Natural killer cell (primary cell): ENCODE results near the gene RCCD1. TPM values are rescaled to one million over a fixed set of nuclear protein-coding genes. Genes with fewer than 3 reads are reported as not detected.

ENCODE experiments used
- ATAC-seq, 3 donors: fragments of 150-1000 bp in 2 of 3; fragments of 200-7000 bp in 1 of 3; cut with Tn5 transposase; 1 replicate in 1 of 3; 2 replicates in 2 of 3; pipeline ENCODE4 v1.10.0; 2021; ENCODE audit warnings: mild to moderate bottlenecking in 2 of 3, moderate library complexity in 2 of 3
- DNase-seq, 2 donors: peaks; one replicate each; pipeline versions ENCODE4 v3.0.0 to v3.0.0-alpha.2; 2013 to 2021; ENCODE audit warnings: mixed read lengths in 1 of 2
- H3K27ac ChIP-seq: one replicate; pipeline ENCODE4 v1.5.1; 2013; ENCODE audit warnings: mild to moderate bottlenecking, low read length
- H3K27me3 ChIP-seq: one replicate; pipeline ENCODE4 v1.6.1; 2013; ENCODE audit warnings: low read length; ENCODE audit not compliant: control insufficient read depth, insufficient read depth
- H3K36me3 ChIP-seq: one replicate; pipeline ENCODE4 v1.6.1; 2013; ENCODE audit warnings: low read length; ENCODE audit not compliant: control insufficient read depth, insufficient read depth
- H3K4me1 ChIP-seq: one replicate; pipeline ENCODE4 v1.6.1; 2013; ENCODE audit warnings: low read length; ENCODE audit not compliant: control insufficient read depth, insufficient read depth
- H3K4me3 ChIP-seq: one replicate; pipeline ENCODE4 v1.5.1; 2013; ENCODE audit warnings: low read length
- H3K9me3 ChIP-seq: one replicate; pipeline ENCODE4 v1.6.1; 2013; ENCODE audit warnings: low read length; ENCODE audit not compliant: control insufficient read depth, insufficient read depth
- H3K27ac Mint-ChIP-seq, 2 donors: one replicate each; pipeline ENCODE4 v1.8.0; 2022; ENCODE audit warnings: mild to moderate bottlenecking in 2 of 2, mixed read lengths in 2 of 2, moderate library complexity in 1 of 2
- H3K27me3 Mint-ChIP-seq, 2 donors: one replicate each; pipeline ENCODE4 v1.8.0; 2022; ENCODE audit warnings: low read depth in 2 of 2, mixed read lengths in 2 of 2
- H3K36me3 Mint-ChIP-seq: one replicate; pipeline ENCODE4 v1.8.0; 2022; ENCODE audit warnings: mixed read lengths
- H3K4me1 Mint-ChIP-seq, 2 donors: one replicate each; pipeline ENCODE4 v1.8.0; 2022; ENCODE audit warnings: mixed read lengths in 2 of 2
- H3K4me3 Mint-ChIP-seq: one replicate; pipeline ENCODE4 v1.8.0; 2022; ENCODE audit warnings: mild to moderate bottlenecking, moderate library complexity, mixed read lengths
- H3K9me3 Mint-ChIP-seq, 2 donors: one replicate each; pipeline ENCODE4 v1.8.0; 2022; ENCODE audit warnings: mixed read lengths in 2 of 2
- WGBS: methylation state at CpG from one replicate; pipeline ENCODE4 v1.1.7; 2013; ENCODE audit warnings: missing lambda C conversion rate; ENCODE audit not compliant: insufficient coverage; 5-methylcytosine and 5-hydroxymethylcytosine counted together
- intact Hi-C: fragments of 100-400 bp; cut with micrococcal nuclease; formaldehyde crosslinking; loops from one replicate; pipeline ENCODE4 v1.14.2; 2022
- total RNA-seq, 4 donors: library from RNA; stranded (reverse); fragments of 120-200 nt in 1 of 4; gene quantifications; one replicate each; pipeline versions ENCODE4 v1.2.3 to v1.2.4, GENCODE V29; 2013 to 2022
- TF ChIP-seq, protein P1 (sequence below): fragments of 200-600 bp; IDR thresholded peaks from one replicate; pipeline ENCODE4 v1.8.0; 2022; ENCODE audit warnings: antibody characterized with exemption

The RCCD1 gene
- total RNA-seq, 3 donors from 2014 or later (not counting 1 experiment from before 2014, with no cell fraction given): 4.2 to 5.4 (median 5.1) TPM

DNA sequence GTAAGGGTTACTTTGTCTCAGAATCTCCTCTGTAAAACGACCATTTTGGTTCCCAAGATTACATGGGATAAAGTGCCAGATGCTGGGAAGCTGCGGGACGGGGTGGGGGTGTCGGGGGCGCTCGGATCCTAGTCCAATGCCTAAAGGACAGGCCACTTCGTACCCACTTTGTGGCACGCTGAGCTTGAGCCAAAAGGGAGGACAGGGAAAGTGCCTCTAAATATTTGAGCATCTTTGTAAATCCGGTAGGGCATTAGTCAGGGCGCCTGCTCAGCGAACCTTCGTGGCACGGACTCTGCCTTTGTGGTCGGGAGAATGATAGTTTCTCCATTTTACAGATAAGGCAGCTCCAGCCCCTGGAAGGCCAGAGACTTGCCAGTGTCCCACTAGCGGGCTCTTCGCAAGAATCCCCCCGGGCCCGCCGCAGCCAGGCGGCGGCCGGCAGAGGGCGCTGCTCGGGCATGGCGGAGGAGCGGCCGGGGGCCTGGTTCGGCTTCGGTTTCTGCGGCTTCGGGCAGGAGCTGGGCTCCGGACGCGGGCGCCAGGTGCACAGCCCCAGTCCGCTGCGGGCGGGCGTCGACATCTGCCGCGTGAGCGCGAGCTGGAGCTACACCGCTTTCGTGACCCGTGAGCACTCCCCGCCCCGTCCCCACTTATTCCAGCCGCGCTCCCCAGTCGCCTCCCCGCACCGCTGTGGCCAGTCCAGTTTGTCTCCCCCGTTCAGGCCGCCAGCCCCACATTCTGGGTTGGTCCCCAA, 1.8 kb downstream of the RCCD1 start:
- H3K27me3 ChIP-seq: no peaks in the 10 kb centered on the region
- Mint-ChIP-seq H3K27me3 (no peaks in the 10 kb centered on the region), H3K9me3 (no peaks in the 10 kb centered on the region), H3K4me1 (peaks cover 0 to 10% of the 10 kb centered on the region in 2 donors), H3K27ac (no peak overlapping the region), H3K4me3 (peak overlapping the region; percentile 63), H3K36me3 (no peaks in the 10 kb centered on the region)
- no peaks in the 10 kb centered on the region for H3K9me3 ChIP-seq
- peak overlapping the region; percentile 16 for H3K4me3 ChIP-seq
- TF ChIP-seq, protein P1, sequence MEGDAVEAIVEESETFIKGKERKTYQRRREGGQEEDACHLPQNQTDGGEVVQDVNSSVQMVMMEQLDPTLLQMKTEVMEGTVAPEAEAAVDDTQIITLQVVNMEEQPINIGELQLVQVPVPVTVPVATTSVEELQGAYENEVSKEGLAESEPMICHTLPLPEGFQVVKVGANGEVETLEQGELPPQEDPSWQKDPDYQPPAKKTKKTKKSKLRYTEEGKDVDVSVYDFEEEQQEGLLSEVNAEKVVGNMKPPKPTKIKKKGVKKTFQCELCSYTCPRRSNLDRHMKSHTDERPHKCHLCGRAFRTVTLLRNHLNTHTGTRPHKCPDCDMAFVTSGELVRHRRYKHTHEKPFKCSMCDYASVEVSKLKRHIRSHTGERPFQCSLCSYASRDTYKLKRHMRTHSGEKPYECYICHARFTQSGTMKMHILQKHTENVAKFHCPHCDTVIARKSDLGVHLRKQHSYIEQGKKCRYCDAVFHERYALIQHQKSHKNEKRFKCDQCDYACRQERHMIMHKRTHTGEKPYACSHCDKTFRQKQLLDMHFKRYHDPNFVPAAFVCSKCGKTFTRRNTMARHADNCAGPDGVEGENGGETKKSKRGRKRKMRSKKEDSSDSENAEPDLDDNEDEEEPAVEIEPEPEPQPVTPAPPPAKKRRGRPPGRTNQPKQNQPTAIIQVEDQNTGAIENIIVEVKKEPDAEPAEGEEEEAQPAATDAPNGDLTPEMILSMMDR: peak; percentile 89
- peaks cover 20% of the 10 kb centered on the region for H3K4me1 ChIP-seq
- intact Hi-C loops: loop anchor here (1.0 to 2.0 kb wide), 2 partner anchors 92 to 315 kb away; no protein-coding TSS in a partner anchor
- H3K27ac ChIP-seq: no peak overlapping the region
- peak; percentile 62 to 76 for DNase-seq
- H3K36me3 ChIP-seq: peaks cover 27% of the 10 kb centered on the region
- 24% methylated on average over 56 of the region's 56 CpGs for WGBS
- ATAC-seq: peak in 2 of 3 donors; percentile 18 to 19

DNA sequence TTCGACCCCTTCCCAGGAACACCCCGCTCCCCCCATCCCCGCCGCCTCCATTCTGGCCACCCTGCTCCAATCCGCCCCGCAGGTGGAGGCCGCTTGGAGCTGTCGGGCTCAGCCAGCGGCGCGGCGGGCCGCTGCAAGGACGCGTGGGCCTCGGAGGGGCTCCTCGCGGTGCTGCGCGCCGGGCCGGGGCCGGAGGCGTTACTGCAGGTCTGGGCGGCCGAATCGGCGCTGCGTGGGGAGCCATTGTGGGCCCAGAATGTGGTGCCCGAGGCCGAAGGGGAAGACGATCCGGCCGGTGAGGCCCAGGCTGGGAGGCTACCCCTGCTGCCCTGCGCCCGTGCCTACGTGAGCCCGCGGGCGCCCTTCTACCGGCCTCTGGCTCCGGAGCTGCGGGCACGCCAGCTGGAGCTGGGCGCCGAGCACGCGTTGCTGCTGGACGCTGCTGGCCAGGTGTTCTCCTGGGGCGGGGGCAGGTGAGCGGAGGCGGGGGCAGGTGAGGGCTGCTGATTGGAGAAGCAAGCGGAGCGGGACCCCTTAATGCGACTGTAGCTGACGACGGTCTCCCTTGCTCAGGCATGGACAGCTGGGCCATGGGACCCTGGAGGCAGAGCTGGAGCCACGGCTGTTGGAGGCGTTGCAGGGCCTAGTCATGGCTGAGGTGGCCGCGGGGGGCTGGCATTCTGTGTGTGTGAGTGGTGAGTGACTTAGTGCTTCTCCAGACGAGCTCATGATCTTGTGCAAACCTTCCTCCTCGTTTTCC, 2.5 kb downstream of the RCCD1 start:
- no peak overlapping the region for H3K27ac Mint-ChIP-seq
- H3K27me3 Mint-ChIP-seq: no peaks in the 10 kb centered on the region
- no peaks in the 10 kb centered on the region for H3K27me3 ChIP-seq
- 75% methylated on average over 63 of the region's 63 CpGs for WGBS
- DNase-seq: no peak
- no peaks in the 10 kb centered on the region for H3K36me3 Mint-ChIP-seq
- H3K4me3 Mint-ChIP-seq: peak overlapping the region; percentile 63
- ATAC-seq: no peak
- peak overlapping the region; percentile 16 for H3K4me3 ChIP-seq
- TF ChIP-seq, protein P1: no peak
- peaks cover 0 to 10% of the 10 kb centered on the region in 2 donors for H3K4me1 Mint-ChIP-seq
- no peaks in the 10 kb centered on the region for H3K9me3 ChIP-seq
- intact Hi-C loops: loop anchor here (2.0 kb wide), 1 partner anchor 92 kb away; no protein-coding TSS in a partner anchor
- H3K27ac ChIP-seq: no peak overlapping the region
- H3K9me3 Mint-ChIP-seq: no peaks in the 10 kb centered on the region
- peaks cover 23% of the 10 kb centered on the region for H3K36me3 ChIP-seq
- H3K4me1 ChIP-seq: peaks cover 20% of the 10 kb centered on the region

DNA sequence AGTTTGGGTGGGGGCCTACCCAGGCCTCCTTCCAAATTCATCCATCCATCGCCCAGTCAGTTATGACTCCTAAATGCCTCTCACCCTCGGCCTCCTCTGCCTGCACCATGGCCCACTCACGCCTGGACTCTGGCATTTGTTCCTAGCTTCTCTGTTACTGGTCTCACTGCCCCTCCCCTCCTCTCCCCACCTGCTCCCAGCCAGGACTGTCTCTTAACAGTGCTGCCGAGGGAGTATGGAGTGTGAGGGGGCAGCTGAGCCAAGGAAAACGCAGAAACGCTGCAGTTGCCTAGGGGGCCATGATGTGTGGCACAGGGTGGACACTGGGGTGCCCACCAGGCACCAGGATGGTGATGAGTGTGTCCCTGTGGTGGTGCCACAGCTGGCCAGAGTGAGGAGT, 3.1 kb downstream of the RCCD1 start:
- peaks cover 21% of the 10 kb centered on the region for H3K36me3 ChIP-seq
- Mint-ChIP-seq H3K4me1 (peaks cover 0 to 10% of the 10 kb centered on the region in 2 donors), H3K27me3 (no peaks in the 10 kb centered on the region), H3K36me3 (no peaks in the 10 kb centered on the region), H3K9me3 (no peaks in the 10 kb centered on the region), H3K4me3 (peak overlapping the region; percentile 47), H3K27ac (no peak overlapping the region)
- no peak overlapping the region for H3K4me3 ChIP-seq
- peaks cover 20% of the 10 kb centered on the region for H3K4me1 ChIP-seq
- H3K27ac ChIP-seq: no peak overlapping the region
- no peaks in the 10 kb centered on the region for H3K27me3 ChIP-seq
- DNase-seq (no peak), ATAC-seq (no peak)
- TF ChIP-seq, protein P1: no peak
- H3K9me3 ChIP-seq: no peaks in the 10 kb centered on the region
- intact Hi-C loops: loop anchor here (2.0 kb wide), 1 partner anchor 91 kb away; no protein-coding TSS in a partner anchor
- WGBS: 98% methylated on average over 6 of the region's 6 CpGs
